Measurements from ENCODE around the gene KRTAP4-1.

KRTAP4-1 gene

DNA sequence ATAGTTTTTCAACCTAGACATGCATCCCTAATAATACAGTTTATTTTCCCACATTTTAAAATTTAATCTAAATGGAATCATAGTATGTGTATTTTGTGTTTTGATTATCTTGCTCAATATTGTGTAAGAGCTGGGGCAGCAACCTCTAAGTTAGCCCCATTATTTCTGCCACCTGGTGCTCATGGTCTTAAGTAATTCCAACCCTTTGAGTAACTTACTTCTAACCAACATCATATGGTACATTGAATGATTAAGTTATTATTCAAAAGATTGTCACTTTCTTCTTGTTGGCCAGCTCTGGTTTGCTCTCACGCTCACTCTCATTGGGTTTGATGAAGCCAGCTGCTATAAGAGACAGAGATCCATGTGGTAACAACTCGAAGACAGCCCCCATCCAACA lies 12.8 kb downstream of the KRTAP4-1 start:
- TF ChIP-seq ARNTL (CRISPR knock-in tag; IDR thresholded peaks at IDR 0.05; ENCODE audit: borderline replicate concordance, low read depth): no peak
- TF ChIP-seq, protein P1, sequence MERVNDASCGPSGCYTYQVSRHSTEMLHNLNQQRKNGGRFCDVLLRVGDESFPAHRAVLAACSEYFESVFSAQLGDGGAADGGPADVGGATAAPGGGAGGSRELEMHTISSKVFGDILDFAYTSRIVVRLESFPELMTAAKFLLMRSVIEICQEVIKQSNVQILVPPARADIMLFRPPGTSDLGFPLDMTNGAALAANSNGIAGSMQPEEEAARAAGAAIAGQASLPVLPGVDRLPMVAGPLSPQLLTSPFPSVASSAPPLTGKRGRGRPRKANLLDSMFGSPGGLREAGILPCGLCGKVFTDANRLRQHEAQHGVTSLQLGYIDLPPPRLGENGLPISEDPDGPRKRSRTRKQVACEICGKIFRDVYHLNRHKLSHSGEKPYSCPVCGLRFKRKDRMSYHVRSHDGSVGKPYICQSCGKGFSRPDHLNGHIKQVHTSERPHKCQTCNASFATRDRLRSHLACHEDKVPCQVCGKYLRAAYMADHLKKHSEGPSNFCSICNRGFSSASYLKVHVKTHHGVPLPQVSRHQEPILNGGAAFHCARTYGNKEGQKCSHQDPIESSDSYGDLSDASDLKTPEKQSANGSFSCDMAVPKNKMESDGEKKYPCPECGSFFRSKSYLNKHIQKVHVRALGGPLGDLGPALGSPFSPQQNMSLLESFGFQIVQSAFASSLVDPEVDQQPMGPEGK (CRISPR knock-in tag; IDR thresholded peaks at IDR 0.05; ENCODE audit: borderline replicate concordance): no peak
- no peak for TF ChIP-seq ISL1 (CRISPR knock-in tag; IDR thresholded peaks at IDR 0.05)
- TF ChIP-seq, protein P2, sequence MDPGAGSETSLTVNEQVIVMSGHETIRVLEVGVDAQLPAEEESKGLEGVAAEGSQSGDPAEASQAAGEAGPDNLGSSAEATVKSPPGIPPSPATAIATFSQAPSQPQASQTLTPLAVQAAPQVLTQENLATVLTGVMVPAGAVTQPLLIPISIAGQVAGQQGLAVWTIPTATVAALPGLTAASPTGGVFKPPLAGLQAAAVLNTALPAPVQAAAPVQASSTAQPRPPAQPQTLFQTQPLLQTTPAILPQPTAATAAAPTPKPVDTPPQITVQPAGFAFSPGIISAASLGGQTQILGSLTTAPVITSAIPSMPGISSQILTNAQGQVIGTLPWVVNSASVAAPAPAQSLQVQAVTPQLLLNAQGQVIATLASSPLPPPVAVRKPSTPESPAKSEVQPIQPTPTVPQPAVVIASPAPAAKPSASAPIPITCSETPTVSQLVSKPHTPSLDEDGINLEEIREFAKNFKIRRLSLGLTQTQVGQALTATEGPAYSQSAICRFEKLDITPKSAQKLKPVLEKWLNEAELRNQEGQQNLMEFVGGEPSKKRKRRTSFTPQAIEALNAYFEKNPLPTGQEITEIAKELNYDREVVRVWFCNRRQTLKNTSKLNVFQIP (CRISPR knock-in tag; IDR thresholded peaks at IDR 0.05; ENCODE audit: borderline replicate concordance, low read depth): no peak
- TF ChIP-seq, protein P3, sequence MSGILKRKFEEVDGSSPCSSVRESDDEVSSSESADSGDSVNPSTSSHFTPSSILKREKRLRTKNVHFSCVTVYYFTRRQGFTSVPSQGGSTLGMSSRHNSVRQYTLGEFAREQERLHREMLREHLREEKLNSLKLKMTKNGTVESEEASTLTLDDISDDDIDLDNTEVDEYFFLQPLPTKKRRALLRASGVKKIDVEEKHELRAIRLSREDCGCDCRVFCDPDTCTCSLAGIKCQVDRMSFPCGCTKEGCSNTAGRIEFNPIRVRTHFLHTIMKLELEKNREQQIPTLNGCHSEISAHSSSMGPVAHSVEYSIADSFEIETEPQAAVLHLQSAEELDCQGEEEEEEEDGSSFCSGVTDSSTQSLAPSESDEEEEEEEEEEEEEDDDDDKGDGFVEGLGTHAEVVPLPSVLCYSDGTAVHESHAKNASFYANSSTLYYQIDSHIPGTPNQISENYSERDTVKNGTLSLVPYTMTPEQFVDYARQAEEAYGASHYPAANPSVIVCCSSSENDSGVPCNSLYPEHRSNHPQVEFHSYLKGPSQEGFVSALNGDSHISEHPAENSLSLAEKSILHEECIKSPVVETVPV (CRISPR knock-in tag; IDR thresholded peaks at IDR 0.05): no peak
- no peak for TF ChIP-seq CSDC2 (CRISPR knock-in tag; IDR thresholded peaks at IDR 0.05)
- no peak for TF ChIP-seq TSHZ2 (CRISPR knock-in tag; IDR thresholded peaks at IDR 0.05)
- no peak for TF ChIP-seq ZFP30 (CRISPR knock-in tag; IDR thresholded peaks at IDR 0.05)
- no peak for TF ChIP-seq SNAI2 (CRISPR knock-in tag; IDR thresholded peaks at IDR 0.05)
- no peak for TF ChIP-seq BACH2 (CRISPR knock-in tag; IDR thresholded peaks at IDR 0.05; ENCODE audit: borderline replicate concordance)
- no peak for ATAC-seq

DNA sequence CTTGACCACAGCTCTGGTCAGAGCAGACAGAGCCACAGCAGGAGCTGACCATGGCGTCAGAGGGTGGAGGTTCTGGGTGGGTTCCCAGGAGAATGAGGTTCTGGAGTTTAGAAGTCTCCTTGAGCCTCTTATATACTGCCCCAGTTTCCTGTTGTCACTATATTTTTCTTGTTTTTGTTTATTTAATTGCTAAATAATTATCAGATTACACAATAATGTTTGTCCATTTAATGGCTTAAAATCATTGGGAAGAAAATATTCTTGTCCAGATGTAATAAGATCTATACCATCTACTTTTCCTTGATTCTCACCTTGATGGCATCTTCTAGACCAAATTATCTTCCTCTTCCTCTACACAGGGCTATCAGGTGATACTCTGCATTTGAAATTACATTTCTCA lies 16.6 kb downstream of the KRTAP4-1 start, which contains the start of gene KRTAP4-3:
KRTAP4-3 (minus strand) TSS at position 101 of the 400 bp plus-strand sequence; CDS start at position 52, 49 bp downstream.
- ATAC-seq: no peak
- TF ChIP-seq, protein P3 (CRISPR knock-in tag; IDR thresholded peaks at IDR 0.05): no peak
- TF ChIP-seq PPARA (CRISPR knock-in tag; IDR thresholded peaks at IDR 0.05; ENCODE audit: borderline replicate concordance) (no peak), ISL1 (CRISPR knock-in tag; IDR thresholded peaks at IDR 0.05) (no peak), ZFP3 (CRISPR knock-in tag; IDR thresholded peaks at IDR 0.05) (no peak), ZNF8 (CRISPR knock-in tag; IDR thresholded peaks at IDR 0.05) (no peak), TCF4 (CRISPR knock-in tag; IDR thresholded peaks at IDR 0.05; ENCODE audit: borderline replicate concordance) (no peak), TSHZ2 (CRISPR knock-in tag; IDR thresholded peaks at IDR 0.05) (no peak), ZNF565 (CRISPR knock-in tag; conservative IDR thresholded peaks at IDR 0.05; ENCODE audit: low read depth) (no peak), ZC3H10 (CRISPR knock-in tag; IDR thresholded peaks at IDR 0.05) (no peak), CREB5 (CRISPR knock-in tag; IDR thresholded peaks at IDR 0.05; ENCODE audit: low read depth) (no peak), SNAI2 (CRISPR knock-in tag; IDR thresholded peaks at IDR 0.05) (no peak), BACH2 (CRISPR knock-in tag; IDR thresholded peaks at IDR 0.05; ENCODE audit: borderline replicate concordance) (no peak)
- TF ChIP-seq, protein P1 (CRISPR knock-in tag; IDR thresholded peaks at IDR 0.05; ENCODE audit: borderline replicate concordance): no peak
- TF ChIP-seq, protein P2 (CRISPR knock-in tag; IDR thresholded peaks at IDR 0.05; ENCODE audit: borderline replicate concordance, low read depth): no peak

Data from SK-N-SH treated with all-trans-retinoic acid at 6 μM for 48 hours (cell line).